HEK293 (cell line): ENCODE data around the gene YWHAB.

Source experiments
- CTCF ChIA-PET: fragments of 350-600 bp; formaldehyde crosslinking; extraction: SDS; loops from one replicate; lab custom pipeline; 2021; ENCODE audit warnings: antibody characterized with exemption; lab: Yijun Ruan, JAX
- POLR2A ChIA-PET: fragments of 300-600 bp; formaldehyde crosslinking; extraction: SDS; loops from one replicate; lab custom pipeline; 2020; ENCODE audit warnings: antibody characterized with exemption, inconsistent platforms; lab: Yijun Ruan, JAX
- H3K27ac ChIP-seq: fragments of 200-500 bp; sonication (Bioruptor generic); 2 replicates; pipeline ENCODE4 v1.5.1; 2014; ENCODE audit warnings: low read depth, low read length, control low read depth, inconsistent platforms; ENCODE audit errors: extremely low read depth
- H3K36me3 ChIP-seq, 2 experiments: fragments of 200-500 bp in 1 of 2; sonication (Bioruptor generic) in 1 of 2; 1 replicate in 1 of 2; 2 replicates in 1 of 2; pipeline ENCODE4 v1.5.1; 2014 to 2017; ENCODE audit warnings: inconsistent platforms in 2 of 2, low read length in 2 of 2; ENCODE audit not compliant: control insufficient read depth in 2 of 2, insufficient read depth in 1 of 2
- H3K4me1 ChIP-seq: fragments of 200-500 bp; sonication (Bioruptor generic); 2 replicates; pipeline ENCODE4 v1.5.1; 2014; ENCODE audit warnings: mild to moderate bottlenecking, low read length, inconsistent platforms; ENCODE audit not compliant: control insufficient read depth, insufficient read depth
- H3K4me3 ChIP-seq: 2 replicates; pipeline ENCODE4 v1.5.1; 2011; ENCODE audit warnings: low read depth, mild to moderate bottlenecking, control low read depth, low read length, moderate library complexity
- H3K9me3 ChIP-seq: fragments of 200-500 bp; sonication (Bioruptor generic); 2 replicates; pipeline ENCODE4 v1.5.1; 2014; ENCODE audit warnings: low read depth, low read length, inconsistent platforms; ENCODE audit not compliant: control insufficient read depth, insufficient read depth
- BCL11B ChIP-seq: fragments of 450-650 bp; formaldehyde crosslinking; IDR thresholded peaks from 2 replicates; pipeline ENCODE4 v1.5.1; 2016; ENCODE audit warnings: low read depth, missing biosample characterization, missing genetic modification characterization
- GFI1B ChIP-seq: fragments of 450-650 bp; formaldehyde crosslinking; IDR thresholded peaks from 2 replicates; pipeline ENCODE4 v1.5.1; 2016; ENCODE audit warnings: missing biosample characterization, missing genetic modification characterization
- KLF16 ChIP-seq: fragments of 450-650 bp; formaldehyde crosslinking; IDR thresholded peaks from 2 replicates; pipeline ENCODE4 v1.5.1; 2017; ENCODE audit warnings: missing biosample characterization, missing genetic modification characterization
- RBAK ChIP-seq: fragments of 450-650 bp; formaldehyde crosslinking; IDR thresholded peaks from 2 replicates; pipeline ENCODE4 v1.5.1; 2016; ENCODE audit warnings: missing biosample characterization, missing genetic modification characterization
- ZBTB17 ChIP-seq: fragments of 450-650 bp; formaldehyde crosslinking; IDR thresholded peaks from 2 replicates; pipeline ENCODE4 v1.5.1; 2016; ENCODE audit warnings: missing biosample characterization, missing genetic modification characterization
- ZEB2 ChIP-seq: fragments of 450-650 bp; formaldehyde crosslinking; IDR thresholded peaks from 2 replicates; pipeline ENCODE4 v1.5.1; 2016; ENCODE audit warnings: missing biosample characterization, missing genetic modification characterization
- ZNF121 ChIP-seq: fragments of 450-650 bp; formaldehyde crosslinking; IDR thresholded peaks from 2 replicates; pipeline ENCODE4 v1.5.1; 2016; ENCODE audit warnings: missing biosample characterization, missing genetic modification characterization
- ZNF140 ChIP-seq: fragments of 450-650 bp; formaldehyde crosslinking; IDR thresholded peaks from 2 replicates; pipeline ENCODE4 v1.5.1; 2016; ENCODE audit warnings: missing biosample characterization, missing genetic modification characterization
- ZNF146 ChIP-seq: fragments of 450-650 bp; formaldehyde crosslinking; IDR thresholded peaks from 2 replicates; pipeline ENCODE4 v1.5.1; 2016; ENCODE audit warnings: missing biosample characterization, missing genetic modification characterization
- ZNF155 ChIP-seq: fragments of 450-650 bp; formaldehyde crosslinking; IDR thresholded peaks from 2 replicates; pipeline ENCODE4 v1.5.1; 2016; ENCODE audit warnings: missing biosample characterization, missing genetic modification characterization
- ZNF202 ChIP-seq: fragments of 450-650 bp; formaldehyde crosslinking; IDR thresholded peaks from 2 replicates; pipeline ENCODE4 v1.5.1; 2016; ENCODE audit warnings: missing biosample characterization, missing genetic modification characterization, borderline replicate concordance
- ZNF211 ChIP-seq: fragments of 450-650 bp; formaldehyde crosslinking; IDR thresholded peaks from 2 replicates; pipeline ENCODE4 v1.5.1; 2016; ENCODE audit warnings: low read depth, missing biosample characterization, missing genetic modification characterization
- ZNF426 ChIP-seq: fragments of 450-650 bp; formaldehyde crosslinking; IDR thresholded peaks from 2 replicates; pipeline ENCODE4 v1.5.1; 2017; ENCODE audit warnings: missing biosample characterization, missing genetic modification characterization, mild to moderate bottlenecking, inconsistent platforms, moderate library complexity
- ZNF530 ChIP-seq: fragments of 450-650 bp; formaldehyde crosslinking; IDR thresholded peaks from 2 replicates; pipeline ENCODE4 v1.5.1; 2016; ENCODE audit warnings: low read depth, missing biosample characterization, missing genetic modification characterization
- ZNF555 ChIP-seq: fragments of 450-650 bp; formaldehyde crosslinking; conservative IDR thresholded peaks from 2 replicates; pipeline ENCODE4 v1.5.1; 2017; ENCODE audit warnings: missing biosample characterization, mild to moderate bottlenecking, missing genetic modification characterization, inconsistent platforms
- ZNF600 ChIP-seq: fragments of 450-650 bp; formaldehyde crosslinking; IDR thresholded peaks from 2 replicates; pipeline ENCODE4 v1.5.1; 2016; ENCODE audit warnings: missing biosample characterization, missing genetic modification characterization
- ZNF610 ChIP-seq: fragments of 450-650 bp; formaldehyde crosslinking; IDR thresholded peaks from 2 replicates; pipeline ENCODE4 v1.5.1; 2016; ENCODE audit warnings: missing biosample characterization, missing genetic modification characterization, borderline replicate concordance
- ZNF621 ChIP-seq: fragments of 450-650 bp; formaldehyde crosslinking; IDR thresholded peaks from 2 replicates; pipeline ENCODE4 v1.5.1; 2017; ENCODE audit warnings: missing biosample characterization, missing genetic modification characterization
- ZNF626 ChIP-seq: fragments of 450-650 bp; sonication (Bioruptor Pico); formaldehyde crosslinking; IDR thresholded peaks from 2 replicates; pipeline ENCODE4 v1.5.1; 2018; ENCODE audit warnings: missing biosample characterization, missing genetic modification characterization, inconsistent platforms
- ZNF747 ChIP-seq: fragments of 450-650 bp; formaldehyde crosslinking; IDR thresholded peaks from 2 replicates; pipeline ENCODE4 v1.5.1; 2016; ENCODE audit warnings: missing biosample characterization, missing genetic modification characterization
- ZNF776 ChIP-seq: fragments of 450-650 bp; formaldehyde crosslinking; IDR thresholded peaks from 2 replicates; pipeline ENCODE4 v1.5.0; 2017; ENCODE audit warnings: missing biosample characterization, missing genetic modification characterization, borderline replicate concordance
- ZNF777 ChIP-seq: fragments of 450-650 bp; formaldehyde crosslinking; IDR thresholded peaks from 2 replicates; pipeline ENCODE4 v1.5.1; 2017; ENCODE audit warnings: missing biosample characterization, missing genetic modification characterization, borderline replicate concordance
- TF ChIP-seq, protein P1 (sequence below): fragments of 450-650 bp; formaldehyde crosslinking; IDR thresholded peaks from 2 replicates; pipeline ENCODE4 v1.5.1; 2016; ENCODE audit warnings: missing biosample characterization, missing genetic modification characterization
- TF ChIP-seq, protein P2 (sequence below): fragments of 450-650 bp; formaldehyde crosslinking; IDR thresholded peaks from 2 replicates; pipeline ENCODE4 v1.5.1; 2016; ENCODE audit warnings: missing biosample characterization, missing genetic modification characterization, low read depth
- TF ChIP-seq, protein P3 (sequence below): fragments of 450-650 bp; formaldehyde crosslinking; conservative IDR thresholded peaks from 2 replicates; pipeline ENCODE4 v1.5.1; 2016; ENCODE audit warnings: low read depth, missing biosample characterization, missing genetic modification characterization
- TF ChIP-seq, protein P4 (sequence below): fragments of 450-650 bp; formaldehyde crosslinking; IDR thresholded peaks from 2 replicates; pipeline ENCODE4 v1.5.1; 2016; ENCODE audit warnings: missing biosample characterization, missing genetic modification characterization

YWHAB gene

DNA sequence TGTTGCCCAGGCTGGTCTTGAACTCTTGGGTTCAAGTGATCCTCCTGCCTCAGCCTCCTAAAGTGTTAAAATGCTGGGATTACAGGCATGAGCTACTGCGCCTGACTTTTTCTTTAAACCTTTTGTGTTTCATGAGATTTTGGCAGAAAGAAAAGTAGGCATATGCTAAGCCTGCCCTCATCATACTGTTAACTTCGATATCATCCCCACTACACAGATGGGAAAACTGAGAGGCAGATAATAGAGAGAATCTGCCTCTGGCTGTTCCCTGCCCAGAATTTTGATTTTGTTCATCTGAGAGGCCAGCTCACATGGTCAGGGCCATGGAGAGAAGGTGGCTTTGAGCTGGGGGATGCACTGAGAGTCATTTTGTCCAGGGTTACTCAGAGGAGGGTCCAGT, 31.9 kb downstream of the YWHAB start (continued):
- no peak for TF ChIP-seq ZNF621 (tag by site-specific recombination)
- TF ChIP-seq RBAK (tag by site-specific recombination): no peak
- TF ChIP-seq ZNF555 (tag by site-specific recombination): no peak
- no peak for TF ChIP-seq ZNF202
- no peak for TF ChIP-seq ZNF121 (tag by site-specific recombination)
- no peak for TF ChIP-seq ZNF626 (tag by site-specific recombination)
- TF ChIP-seq GFI1B (tag by site-specific recombination): no peak
- TF ChIP-seq, all 188 proteins: peak for 0

DNA sequence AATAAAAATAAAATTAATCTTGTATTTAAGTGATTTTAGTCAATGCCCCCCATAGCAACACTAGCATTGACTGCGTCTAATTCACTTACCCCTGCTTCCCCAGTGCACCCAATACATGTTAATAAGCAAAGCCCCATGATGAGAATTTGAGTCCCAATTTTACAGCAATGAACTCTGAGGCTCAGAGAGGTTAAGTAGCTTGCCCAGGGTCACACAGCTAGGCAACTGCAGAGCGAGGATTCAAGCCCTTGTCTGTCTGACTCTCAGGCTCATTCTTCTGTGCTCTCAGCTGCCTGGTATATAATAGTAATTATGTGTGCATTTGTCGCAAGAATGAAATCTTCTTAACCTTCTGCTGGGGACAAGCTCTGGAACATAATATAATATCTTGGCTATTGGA, 32.8 kb downstream of the YWHAB start:
- no peak overlapping the region for H3K27ac ChIP-seq
- no peak for TF ChIP-seq ZNF530 (tag by site-specific recombination)
- no peaks in the 10 kb centered on the region for H3K4me1 ChIP-seq
- no peak overlapping the region for H3K4me3 ChIP-seq
- CTCF ChIA-PET: no interaction called here
- H3K9me3 ChIP-seq: no peaks in the 10 kb centered on the region
- POLR2A ChIA-PET: interaction anchor here (1.5 kb wide), 1 partner anchor 42 kb away, joined by 5 read pairs; the partner anchor contains the start of gene TOMM34
- H3K36me3 ChIP-seq: peaks cover 8 to 81% of the 10 kb centered on the region in 2 experiments; a peak in 2 of 3 replicates

DNA sequence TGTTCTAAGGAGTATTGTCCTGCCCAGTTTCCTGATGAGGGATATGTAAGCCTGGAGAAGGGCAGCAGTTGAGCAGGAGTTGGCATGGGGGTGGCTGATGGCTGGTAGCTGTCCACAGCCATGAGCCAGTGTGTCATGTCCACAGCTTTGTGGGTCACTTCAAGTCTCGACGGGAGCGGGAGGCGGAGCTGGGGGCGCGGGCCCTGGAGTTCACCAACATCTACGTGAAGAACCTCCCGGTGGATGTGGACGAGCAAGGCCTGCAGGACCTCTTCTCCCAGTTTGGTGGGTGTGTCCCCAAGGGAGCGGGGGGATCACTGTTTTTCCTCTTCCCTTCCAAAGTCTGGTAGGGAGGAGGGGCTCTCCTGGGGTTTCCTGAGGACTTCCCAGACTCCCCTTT, 33.3 kb downstream of the YWHAB start:
- H3K36me3 ChIP-seq: peaks cover 8 to 80% of the 10 kb centered on the region in 2 experiments; a peak in 2 of 3 replicates
- CTCF ChIA-PET: interaction anchor here (0.6 kb wide), 1 partner anchor 197 kb away, joined by 3 read pairs; no protein-coding TSS in a partner anchor
- POLR2A ChIA-PET: interaction anchor here (1.5 kb wide), 1 partner anchor 41 kb away, joined by 5 read pairs; the partner anchor contains the start of gene TOMM34
- H3K9me3 ChIP-seq: no peaks in the 10 kb centered on the region
- no peak overlapping the region for H3K27ac ChIP-seq
- TF ChIP-seq, protein P1, sequence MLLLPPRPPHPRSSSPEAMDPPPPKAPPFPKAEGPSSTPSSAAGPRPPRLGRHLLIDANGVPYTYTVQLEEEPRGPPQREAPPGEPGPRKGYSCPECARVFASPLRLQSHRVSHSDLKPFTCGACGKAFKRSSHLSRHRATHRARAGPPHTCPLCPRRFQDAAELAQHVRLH (tag by site-specific recombination): no peak
- TF ChIP-seq ZNF140 (tag by site-specific recombination) (no peak), ZNF426 (tag by site-specific recombination) (no peak), ZEB2 (no peak), ZNF155 (tag by site-specific recombination) (no peak)
- TF ChIP-seq, protein P2, sequence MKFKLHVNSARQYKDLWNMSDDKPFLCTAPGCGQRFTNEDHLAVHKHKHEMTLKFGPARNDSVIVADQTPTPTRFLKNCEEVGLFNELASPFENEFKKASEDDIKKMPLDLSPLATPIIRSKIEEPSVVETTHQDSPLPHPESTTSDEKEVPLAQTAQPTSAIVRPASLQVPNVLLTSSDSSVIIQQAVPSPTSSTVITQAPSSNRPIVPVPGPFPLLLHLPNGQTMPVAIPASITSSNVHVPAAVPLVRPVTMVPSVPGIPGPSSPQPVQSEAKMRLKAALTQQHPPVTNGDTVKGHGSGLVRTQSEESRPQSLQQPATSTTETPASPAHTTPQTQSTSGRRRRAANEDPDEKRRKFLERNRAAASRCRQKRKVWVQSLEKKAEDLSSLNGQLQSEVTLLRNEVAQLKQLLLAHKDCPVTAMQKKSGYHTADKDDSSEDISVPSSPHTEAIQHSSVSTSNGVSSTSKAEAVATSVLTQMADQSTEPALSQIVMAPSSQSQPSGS: no peak
- H3K4me3 ChIP-seq: no peak overlapping the region
- H3K4me1 ChIP-seq: no peaks in the 10 kb centered on the region

DNA sequence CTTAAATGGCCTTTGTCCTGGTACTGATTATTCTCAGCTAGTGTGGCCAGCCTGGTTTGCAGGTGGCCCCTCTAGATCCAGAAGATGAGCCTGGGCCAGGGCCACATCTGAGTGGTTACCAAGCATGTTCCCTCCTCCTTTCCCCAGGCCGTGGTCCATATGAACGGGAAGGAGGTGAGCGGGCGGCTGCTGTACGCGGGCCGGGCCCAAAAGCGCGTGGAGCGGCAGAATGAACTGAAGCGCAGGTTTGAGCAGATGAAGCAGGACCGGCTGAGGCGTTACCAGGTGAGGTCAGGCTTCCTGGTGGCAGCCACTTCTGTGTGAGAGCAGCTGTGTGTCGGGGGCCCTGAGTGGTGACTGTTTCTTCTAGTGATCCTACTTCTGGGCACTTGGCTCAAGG, 35.9 kb downstream of the YWHAB start:
- peaks cover 8 to 78% of the 10 kb centered on the region in 2 experiments; a peak in 2 of 3 replicates for H3K36me3 ChIP-seq
- H3K9me3 ChIP-seq: no peaks in the 10 kb centered on the region
- H3K27ac ChIP-seq: no peak overlapping the region
- CTCF ChIA-PET: interaction anchor here (0.6 kb wide), 1 partner anchor 239 kb away, joined by 4 read pairs; no protein-coding TSS in a partner anchor
- POLR2A ChIA-PET: no interaction called here
- H3K4me1 ChIP-seq: no peaks in the 10 kb centered on the region
- no peak overlapping the region for H3K4me3 ChIP-seq
- TF ChIP-seq ZNF747 (tag by site-specific recombination): no peak
- no peak for TF ChIP-seq ZNF610 (tag by site-specific recombination)
- TF ChIP-seq, protein P3, sequence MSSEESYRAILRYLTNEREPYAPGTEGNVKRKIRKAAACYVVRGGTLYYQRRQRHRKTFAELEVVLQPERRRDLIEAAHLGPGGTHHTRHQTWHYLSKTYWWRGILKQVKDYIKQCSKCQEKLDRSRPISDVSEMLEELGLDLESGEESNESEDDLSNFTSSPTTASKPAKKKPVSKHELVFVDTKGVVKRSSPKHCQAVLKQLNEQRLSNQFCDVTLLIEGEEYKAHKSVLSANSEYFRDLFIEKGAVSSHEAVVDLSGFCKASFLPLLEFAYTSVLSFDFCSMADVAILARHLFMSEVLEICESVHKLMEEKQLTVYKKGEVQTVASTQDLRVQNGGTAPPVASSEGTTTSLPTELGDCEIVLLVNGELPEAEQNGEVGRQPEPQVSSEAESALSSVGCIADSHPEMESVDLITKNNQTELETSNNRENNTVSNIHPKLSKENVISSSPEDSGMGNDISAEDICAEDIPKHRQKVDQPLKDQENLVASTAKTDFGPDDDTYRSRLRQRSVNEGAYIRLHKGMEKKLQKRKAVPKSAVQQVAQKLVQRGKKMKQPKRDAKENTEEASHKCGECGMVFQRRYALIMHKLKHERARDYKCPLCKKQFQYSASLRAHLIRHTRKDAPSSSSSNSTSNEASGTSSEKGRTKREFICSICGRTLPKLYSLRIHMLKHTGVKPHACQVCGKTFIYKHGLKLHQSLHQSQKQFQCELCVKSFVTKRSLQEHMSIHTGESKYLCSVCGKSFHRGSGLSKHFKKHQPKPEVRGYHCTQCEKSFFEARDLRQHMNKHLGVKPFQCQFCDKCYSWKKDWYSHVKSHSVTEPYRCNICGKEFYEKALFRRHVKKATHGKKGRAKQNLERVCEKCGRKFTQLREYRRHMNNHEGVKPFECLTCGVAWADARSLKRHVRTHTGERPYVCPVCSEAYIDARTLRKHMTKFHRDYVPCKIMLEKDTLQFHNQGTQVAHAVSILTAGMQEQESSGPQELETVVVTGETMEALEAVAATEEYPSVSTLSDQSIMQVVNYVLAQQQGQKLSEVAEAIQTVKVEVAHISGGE (tag by site-specific recombination): no peak
- TF ChIP-seq, protein P4, sequence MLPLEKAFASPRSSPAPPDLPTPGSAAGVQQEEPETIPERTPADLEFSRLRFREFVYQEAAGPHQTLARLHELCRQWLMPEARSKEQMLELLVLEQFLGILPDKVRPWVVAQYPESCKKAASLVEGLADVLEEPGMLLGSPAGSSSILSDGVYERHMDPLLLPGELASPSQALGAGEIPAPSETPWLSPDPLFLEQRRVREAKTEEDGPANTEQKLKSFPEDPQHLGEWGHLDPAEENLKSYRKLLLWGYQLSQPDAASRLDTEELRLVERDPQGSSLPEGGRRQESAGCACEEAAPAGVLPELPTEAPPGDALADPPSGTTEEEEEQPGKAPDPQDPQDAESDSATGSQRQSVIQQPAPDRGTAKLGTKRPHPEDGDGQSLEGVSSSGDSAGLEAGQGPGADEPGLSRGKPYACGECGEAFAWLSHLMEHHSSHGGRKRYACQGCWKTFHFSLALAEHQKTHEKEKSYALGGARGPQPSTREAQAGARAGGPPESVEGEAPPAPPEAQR (tag by site-specific recombination): no peak
- no peak for TF ChIP-seq ZNF211
- TF ChIP-seq ZNF146: no peak
- no peak for TF ChIP-seq ZNF776 (tag by site-specific recombination)
- no peak for TF ChIP-seq BCL11B (tag by site-specific recombination)
- TF ChIP-seq ZNF600: no peak
- TF ChIP-seq ZBTB17 (tag by site-specific recombination): no peak
- TF ChIP-seq KLF16 (tag by site-specific recombination): no peak
- TF ChIP-seq ZNF777 (tag by site-specific recombination): no peak
